ENCODE data around the gene TNF.

GRCh38 chr6:31545291-31545690 lies 30.1 kb upstream of the TNF start:
- TF ChIP-seq POLR2A (IDR thresholded peaks at IDR 0.05) (no peak), POLR2AphosphoS5 (IDR thresholded peaks at IDR 0.05) (no peak), EP300 (IDR thresholded peaks at IDR 0.05) (no peak)
- TF ChIP-seq, protein P1, sequence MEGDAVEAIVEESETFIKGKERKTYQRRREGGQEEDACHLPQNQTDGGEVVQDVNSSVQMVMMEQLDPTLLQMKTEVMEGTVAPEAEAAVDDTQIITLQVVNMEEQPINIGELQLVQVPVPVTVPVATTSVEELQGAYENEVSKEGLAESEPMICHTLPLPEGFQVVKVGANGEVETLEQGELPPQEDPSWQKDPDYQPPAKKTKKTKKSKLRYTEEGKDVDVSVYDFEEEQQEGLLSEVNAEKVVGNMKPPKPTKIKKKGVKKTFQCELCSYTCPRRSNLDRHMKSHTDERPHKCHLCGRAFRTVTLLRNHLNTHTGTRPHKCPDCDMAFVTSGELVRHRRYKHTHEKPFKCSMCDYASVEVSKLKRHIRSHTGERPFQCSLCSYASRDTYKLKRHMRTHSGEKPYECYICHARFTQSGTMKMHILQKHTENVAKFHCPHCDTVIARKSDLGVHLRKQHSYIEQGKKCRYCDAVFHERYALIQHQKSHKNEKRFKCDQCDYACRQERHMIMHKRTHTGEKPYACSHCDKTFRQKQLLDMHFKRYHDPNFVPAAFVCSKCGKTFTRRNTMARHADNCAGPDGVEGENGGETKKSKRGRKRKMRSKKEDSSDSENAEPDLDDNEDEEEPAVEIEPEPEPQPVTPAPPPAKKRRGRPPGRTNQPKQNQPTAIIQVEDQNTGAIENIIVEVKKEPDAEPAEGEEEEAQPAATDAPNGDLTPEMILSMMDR (IDR thresholded peaks at IDR 0.05): no peak

Data from gastroesophageal sphincter (tissue), 3 donors.